HG03045 (cell line): Measurements from ENCODE around the gene HSF5.

Experiments used
- ATAC-seq: cut with Tn5 transposase; IDR thresholded peaks from one replicate; pipeline ENCODE4 v1.9.1; 2021; ENCODE audit warnings: mild to moderate bottlenecking, moderate library complexity; ENCODE audit not compliant: unreplicated experiment

The HSF5 gene, protein sequence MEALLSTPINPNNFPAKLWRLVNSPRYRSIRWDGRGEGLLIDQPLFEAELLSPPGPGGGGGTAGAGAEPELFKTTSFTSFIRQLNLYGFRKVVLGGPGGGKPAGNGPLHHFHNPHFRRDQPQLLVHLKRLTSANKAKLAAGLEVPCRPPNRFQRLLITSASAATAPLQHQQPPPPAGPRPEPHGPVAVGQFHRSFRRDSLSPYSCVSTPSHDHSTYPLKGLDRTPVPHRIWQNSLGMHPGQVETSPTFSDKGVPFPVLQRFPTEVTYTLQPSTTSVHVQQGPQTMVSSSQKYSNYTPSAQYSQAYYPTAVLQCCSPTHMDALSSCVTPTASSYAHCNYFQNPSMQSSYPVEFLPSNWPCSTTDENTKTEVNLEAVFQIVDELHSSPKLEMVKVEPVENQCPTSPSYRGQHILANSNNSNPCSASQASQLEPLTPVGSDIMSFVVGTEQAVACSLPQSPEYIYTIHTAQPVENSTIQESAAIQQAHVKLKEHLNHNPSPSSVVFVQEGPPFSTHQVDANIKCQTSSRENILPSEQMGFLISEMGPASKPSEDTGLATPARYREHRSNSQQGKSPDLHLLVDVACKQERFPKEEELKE

DNA sequence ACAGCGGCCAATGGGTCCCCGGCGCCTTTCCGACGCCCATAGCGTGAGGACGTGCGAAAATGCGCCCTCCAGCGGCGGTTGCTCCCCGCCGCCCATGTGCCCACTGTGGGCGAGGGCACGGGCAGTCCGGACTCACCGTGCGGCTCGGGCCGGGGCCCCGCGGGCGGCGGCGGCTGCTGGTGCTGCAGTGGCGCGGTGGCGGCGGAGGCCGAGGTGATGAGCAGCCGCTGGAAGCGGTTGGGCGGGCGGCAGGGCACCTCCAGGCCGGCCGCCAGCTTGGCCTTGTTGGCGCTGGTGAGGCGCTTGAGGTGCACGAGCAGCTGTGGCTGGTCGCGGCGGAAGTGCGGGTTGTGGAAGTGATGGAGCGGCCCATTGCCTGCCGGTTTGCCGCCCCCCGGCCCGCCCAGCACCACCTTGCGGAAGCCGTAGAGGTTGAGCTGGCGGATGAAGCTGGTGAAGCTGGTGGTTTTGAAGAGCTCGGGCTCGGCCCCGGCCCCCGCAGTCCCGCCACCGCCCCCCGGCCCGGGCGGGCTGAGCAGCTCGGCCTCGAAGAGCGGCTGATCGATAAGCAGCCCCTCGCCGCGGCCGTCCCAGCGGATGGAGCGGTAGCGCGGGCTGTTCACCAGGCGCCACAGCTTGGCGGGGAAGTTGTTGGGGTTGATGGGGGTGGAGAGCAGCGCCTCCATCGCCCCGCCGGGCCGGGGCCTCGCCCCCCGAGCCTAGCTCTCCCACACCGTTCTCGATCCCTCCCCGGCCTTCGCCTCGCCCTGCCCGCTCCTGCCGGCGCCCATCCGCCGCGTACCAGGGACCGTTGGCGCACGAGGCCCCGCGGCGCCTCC is at the start of gene HSF5:
Gene HSF5, minus strand, starts transcription at position 820 of the 839 bp plus-strand sequence. Its CDS starts 134 bp downstream, at position 686.
- peak; percentile 38 for ATAC-seq

DNA sequence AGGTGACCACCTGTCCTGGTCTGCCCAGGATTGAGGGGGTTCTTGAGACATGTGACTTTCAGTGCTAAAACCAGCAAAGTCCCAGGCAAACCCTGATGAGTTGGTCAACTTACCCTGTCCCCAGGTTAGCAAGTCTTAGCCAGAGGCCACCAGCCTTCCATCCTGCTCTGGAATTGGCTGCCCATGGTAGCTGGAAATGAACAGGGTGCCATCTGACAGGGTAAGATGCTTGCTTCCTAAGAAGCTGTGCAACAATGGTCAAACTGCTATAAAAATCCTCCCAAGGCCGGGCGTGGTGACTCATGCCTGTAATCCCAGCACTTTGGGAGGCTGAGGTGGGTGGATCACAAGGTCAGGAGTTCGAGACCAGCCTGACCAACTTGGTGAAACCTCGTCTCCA is 49.1 kb upstream of the HSF5 start:
- ATAC-seq = no peak

DNA sequence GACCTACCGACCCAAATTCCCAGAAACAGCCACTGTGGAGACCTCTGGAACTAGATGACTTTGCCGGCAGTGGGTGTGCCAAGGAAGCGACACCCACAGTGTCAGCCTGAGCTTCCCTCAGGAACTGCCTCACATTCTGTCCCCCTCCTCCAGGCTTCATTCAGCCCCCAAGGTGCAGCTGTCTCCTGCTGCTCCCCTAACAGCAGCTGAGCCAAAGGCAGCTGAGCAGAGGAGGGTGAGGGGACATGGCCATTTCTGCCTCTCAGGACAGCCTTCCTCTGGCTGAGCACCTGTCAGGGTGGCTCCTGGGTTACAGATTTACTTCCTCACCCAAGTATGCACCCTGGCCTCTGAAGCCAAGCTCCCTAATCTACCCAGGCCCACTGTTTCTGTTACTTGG is 48.3 kb upstream of the HSF5 start:
- ATAC-seq = no peak

DNA sequence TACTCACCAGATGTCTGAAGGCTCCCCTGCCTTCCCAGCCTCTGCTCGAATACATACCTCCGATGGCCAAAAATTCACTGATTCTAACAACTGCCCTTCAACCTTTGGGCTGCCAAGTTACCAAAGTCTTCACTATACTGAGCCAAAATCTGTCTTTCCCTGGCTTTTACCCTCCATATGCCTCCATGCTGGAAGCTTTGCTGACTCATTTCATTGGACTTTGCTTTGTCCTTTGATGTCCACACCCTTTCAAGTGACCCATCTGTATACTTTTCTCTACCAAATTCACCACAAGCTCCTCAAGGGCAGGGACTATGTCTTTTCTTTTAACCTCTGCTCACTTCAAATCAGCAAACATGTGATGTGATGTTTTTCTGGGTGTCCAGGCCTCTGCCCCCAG is 47.2 kb upstream of the HSF5 start:
- no peak for ATAC-seq

DNA sequence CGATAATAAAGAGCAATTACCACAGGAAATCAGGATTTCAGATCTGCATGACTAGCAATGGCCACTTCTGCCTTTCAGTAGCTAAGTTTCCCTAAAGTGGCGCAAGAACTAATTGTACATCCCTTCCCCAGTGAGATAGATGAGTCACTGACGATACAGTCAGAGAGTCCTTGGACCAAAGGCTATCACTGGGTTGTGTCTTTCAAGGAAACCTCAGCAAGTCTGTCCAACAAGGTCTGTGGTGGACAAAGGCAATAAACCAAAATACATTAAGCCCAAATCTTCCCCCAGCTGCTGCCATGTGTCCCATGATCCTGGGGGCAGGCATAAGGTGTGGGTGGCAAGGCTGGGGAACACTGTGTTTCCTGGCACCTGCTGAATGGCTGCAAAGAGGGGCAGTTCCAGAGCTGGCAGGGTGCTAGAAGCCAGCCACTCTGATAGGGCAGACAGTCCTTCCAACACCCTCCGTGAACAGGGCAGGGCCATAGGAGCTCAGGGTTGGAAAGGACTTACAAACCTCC is 46.8 kb upstream of the HSF5 start:
- ATAC-seq = no peak

DNA sequence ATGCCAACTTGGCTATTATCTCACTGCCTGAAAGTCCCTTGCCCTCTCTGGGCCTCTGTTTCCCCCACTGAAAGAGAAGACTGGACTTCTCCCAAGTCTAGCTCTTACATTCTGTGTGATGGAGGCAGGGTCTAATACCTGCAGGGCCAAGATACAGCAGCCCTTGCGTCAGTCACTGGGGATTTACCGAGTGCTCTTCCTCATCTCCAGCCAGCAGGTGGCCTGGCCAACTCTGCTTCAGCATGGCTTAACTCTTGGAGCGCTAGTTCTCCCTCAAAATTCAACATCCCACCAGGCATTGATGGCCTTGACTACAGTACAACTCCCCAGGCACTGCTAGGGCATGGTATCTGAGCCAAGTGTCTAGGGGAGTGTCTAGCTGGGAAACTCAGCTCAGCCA is 46.1 kb upstream of the HSF5 start:
- ATAC-seq = no peak

DNA sequence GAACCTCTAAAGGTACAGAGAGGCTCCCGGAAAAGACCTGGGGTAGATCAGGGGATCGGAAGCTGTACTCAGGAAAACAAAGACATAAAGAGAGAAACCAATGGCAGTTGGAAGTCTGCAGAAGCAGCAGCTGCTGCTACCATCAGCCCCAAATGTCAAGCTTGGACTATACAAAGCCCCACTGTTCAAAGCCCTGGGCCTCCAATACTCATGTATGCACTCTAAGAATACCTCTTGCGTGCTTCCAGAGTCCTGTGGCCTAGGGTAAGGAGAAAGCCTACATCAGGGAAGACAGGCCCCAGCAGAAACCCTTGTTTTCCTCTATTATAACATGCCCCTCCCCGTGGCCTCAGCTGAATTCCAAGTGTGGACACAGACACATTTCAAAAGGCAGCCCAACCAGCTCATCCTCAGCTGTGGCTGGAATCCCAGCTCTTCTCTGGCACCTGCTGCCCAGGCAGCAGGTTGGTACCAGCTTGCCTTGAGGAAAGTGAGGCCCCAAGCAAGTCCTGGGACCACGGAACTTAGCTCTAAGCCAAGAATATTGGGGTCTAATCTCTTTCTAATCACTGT is 45.5 kb upstream of the HSF5 start:
- no peak for ATAC-seq

DNA sequence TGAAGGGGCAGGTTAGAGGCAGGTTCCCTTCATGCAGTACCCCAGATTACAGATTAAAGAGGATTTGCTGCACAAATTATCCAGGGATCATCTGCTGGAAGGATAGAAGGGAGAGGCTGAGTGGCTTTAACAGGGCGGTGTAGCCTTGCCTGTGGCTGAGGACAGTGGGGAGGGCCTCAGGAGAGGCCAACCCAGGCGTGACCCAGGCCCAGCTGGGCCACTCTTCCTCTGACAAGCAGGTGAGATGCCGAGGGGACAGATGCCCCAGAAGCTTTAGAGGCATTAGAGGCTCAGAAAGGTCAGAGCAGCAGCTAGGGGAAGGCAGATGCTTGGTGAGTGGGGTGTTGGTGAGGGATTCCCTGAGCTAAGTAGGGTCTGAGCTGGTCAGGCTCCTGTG is 44.3 kb upstream of the HSF5 start:
- ATAC-seq = no peak

DNA sequence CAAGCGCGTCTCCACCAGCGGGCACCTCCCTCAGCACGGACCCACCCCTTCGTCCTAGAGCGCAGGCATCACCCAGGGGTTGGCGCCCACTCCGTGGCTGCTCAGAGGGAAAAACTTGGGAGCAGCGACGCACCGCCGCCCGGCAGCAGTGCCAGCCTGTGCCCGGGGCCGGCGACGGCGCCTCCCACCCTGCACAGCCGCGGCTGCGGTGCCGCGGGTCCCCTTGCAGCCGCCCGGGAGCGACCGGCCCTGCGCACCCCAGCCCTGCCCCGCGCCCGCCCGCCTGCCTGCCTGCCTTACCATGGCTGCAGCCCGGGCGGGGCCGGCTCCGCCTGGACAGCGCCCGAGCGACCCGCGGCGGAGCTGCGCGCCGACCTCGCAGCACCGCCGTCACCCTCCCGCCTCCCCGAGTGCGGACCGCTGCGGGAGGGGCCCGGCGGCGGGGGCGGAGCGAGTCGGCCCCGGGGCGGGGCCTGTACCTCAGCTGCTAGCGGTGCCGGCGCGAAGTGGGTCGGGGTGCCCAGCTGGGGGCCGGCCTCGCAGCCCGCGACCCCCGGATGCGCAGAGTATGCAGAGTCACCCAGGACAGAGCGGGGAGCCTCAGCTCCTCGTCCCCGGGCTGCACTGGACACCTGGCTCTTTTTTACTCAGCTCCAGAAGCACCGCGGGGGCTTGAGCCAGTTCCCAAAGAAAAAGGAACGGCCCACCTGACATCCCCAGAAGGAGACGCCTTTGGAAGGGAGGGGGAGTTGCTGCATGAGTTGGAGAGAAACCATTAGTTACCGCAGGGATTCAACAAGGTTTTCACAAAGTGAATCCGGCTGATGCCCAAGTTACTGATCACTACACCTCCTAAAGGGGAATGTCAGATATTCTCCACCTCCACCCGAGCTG is 43.7 kb upstream of the HSF5 start:
- no peak for ATAC-seq

DNA sequence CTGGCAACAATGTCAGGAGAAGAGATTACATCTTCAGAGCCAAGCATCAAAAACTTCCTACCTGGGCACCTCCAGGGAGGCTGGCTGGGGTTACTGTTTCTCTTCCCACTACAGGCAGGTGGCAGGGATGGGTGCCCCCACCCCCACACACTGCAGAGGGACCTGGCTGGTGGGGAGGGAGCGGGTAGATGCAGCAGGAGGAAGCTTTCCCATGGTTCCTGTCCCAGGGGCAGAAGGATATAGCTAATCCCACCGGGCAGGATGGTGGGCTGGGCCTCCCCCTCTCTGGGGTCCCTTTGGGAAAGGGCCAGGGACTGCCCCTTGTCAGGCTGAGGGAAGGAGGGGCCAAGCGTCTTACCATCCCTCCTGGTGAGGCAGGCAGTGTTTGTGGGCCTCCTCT is 42.9 kb upstream of the HSF5 start:
- ATAC-seq = no peak

DNA sequence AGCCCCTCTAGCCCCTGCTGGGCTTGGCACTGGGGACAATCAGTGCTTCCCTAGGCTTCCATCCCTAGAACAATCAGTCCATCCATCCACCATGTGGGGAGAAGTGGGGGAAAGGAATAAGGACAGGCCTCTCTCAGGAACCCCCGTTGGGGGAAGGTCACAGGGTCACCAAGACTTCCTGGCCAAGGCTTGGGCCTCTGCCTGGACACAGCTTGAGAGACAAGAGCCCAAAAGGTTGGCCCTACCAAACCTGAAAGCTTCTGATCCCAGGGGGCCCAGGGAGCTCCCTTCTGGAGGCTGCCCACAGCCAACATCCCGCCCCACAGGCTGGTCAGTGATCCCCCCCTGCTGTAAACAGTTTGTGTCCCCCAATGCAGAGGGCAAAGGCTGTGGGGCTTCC is 42.4 kb upstream of the HSF5 start:
- no peak for ATAC-seq

DNA sequence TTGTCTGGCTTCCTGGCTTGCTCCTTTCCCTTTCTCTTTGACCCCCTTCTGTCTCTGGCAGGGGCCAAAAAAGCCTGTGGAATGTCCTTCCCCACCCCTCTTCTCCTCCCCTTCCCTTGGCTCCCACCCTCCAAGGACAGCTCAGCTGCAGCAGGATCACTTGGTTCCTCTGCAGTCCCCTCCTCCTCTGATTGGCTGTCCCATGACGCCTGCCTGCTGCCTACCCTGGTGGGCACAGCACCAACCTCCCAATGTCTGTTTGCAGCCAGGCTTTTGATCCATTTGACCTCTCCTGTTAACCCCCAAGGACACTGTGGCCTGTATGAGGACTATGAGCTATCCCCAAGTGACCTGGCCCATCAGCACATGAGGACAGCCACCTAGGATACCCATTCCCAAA is 41.1 kb upstream of the HSF5 start:
- no peak for ATAC-seq

DNA sequence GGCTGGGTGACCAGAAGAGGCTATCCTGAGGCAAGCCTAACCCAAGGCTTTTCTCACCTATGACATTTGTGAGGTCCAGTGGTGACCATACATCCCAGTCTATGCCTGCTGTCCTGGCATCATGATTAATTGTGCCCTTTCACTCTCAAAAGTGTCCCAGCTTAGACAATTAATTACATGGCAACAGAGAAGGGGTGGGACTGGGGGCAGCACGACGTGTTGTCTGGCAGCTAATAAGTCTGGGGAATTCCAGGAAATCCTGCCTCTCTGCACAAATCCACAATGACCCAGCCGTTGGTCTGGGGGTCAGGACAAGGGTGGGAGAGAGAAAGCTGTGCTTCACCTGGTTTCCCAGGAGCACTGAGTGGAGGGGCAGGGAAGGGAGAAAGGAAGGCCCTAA is 40.2 kb upstream of the HSF5 start:
- no peak for ATAC-seq

DNA sequence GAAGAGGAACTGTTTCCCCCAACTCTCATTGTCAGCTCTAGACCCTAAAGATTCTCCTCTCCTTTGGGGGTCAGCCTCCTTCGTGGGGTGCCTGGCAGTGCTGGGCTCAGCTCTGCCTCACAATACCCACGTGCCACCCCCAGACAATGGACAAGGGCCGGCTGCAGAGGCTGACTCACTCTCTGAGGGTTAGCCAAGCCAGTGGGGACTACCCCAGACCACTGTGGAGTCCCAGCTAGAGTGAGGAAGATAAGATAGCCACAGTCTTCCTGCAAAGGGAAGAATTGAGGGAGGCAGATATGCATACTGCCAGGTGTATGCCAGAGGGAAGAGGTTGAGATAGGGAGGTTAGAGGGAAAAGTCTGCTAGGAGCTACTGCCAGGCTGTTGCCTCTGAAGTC is 39.7 kb upstream of the HSF5 start:
- ATAC-seq = no peak

DNA sequence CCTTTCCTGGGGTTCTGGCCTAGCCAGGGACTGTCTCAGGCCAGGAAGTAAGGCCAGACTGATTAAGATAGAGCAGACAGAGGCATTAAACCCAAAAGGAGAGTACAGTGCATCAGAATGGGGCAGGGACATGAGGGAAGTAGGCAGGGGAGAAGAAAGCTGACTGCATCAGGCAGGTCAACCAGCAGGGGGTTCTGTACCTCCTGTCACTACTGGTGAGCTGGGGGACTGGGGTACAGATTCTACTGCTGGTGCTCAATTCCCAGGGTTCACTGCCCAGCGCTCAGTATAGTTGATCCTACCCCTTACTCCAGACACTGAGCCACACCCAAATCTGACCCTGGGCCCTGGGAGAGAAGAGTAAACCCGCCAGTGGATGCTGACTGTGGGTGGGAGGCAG is 39.1 kb upstream of the HSF5 start:
- ATAC-seq = no peak

DNA sequence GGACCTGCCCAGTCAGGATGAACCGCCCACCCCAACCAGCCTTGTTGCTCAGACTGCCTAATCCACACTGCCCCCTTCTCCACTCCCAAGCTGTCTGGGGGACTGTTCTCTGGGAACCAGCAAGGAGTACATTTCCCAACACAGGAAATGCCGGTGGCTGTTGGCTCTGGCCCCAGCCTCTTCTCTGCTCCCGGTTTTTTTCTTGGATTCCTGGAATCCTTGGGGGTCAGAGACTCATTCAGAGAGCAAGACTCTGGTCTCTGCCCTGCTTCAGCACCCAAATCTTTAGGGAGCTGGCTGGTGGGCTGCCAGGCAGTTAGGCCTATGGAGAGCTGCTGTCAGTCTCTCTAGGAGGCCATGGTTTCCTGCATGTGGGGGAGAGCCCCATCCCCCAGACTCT is 37.0 kb upstream of the HSF5 start:
- no peak for ATAC-seq

DNA sequence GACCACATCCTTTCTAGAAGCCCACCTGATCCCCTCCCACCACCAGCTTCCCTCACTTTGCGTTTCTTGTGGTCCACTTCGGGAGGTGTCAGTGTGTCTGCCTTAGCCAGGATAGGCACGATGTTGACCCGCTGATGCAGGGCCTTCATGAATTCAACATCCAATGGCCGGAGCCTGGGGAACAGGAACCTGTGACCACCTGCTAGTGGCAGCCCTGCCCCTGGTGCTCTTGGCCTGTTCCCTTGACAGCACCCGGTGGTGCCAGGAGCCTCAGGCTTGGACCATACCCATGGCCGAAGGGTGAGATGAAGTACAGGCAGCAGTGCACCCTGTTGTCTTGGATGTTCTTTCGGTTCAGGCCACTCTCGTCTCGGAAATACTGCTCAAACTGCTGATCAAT is 33.5 kb upstream of the HSF5 start:
- ATAC-seq = no peak

DNA sequence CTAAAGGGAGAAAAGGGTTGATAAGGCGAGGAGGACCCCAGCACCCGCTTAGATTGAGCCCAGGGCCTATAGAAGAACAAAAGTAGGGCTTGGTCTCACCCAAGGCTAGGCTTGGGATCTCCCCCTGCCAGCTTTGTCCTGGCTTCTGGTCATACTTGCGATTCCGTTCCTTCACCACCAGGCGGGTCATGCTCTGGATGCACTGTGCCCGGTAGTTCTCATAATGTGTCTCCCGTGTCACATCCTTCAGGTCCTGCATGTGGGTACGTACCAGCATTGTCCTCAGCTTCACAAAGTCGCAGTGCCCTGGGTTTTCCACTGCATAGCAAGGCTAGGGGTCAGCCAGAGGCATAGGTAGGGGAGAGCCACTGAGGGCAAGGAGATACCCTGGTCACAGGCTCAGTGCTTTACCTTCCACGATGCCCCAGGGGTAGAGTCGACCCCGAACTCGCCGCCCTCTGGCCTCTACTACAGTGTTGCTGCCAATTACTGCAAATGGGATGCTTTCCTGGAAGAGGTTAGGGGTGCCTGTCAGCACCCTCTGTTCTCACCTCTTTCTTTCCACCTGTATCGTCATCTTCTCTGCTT is 32.7 kb upstream of the HSF5 start:
- no peak for ATAC-seq

DNA sequence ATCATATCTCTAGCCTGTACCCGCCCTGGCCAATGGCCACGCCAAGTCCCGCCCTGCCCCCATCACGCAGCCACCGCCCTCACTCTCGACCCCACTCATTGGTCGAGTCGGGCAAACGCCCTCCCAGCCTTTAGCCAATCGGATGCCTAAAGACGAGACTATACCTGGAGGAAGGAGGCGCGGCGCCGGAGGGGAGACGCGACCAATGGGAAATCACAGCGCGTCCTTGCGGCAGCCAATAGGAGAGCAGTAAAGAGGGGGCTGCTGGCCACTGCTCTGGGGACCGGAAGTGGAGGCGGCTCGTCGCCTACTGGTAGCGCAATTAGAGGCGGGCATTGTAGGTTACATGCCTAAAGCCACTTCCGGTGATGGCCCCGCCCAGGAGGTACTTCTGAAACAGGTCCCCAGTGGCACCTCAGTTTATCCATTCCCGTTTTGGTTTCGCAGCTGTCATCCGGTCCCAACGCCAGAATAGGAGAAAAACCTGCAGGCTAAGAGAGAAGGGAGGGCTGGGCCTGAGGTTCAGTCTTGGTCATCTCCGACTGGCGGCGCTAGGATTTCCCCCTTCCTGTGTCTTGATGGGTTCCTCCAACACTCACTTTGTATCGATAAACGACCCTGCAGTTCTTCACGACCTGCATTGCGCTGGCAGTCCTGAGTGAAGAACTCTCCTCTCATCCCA is 29.9 kb upstream of the HSF5 start:
- peak; percentile 83 for ATAC-seq
